WTC11 (cell line): Measurements from ENCODE around the gene GNRH2.

ENCODE experiments used
- CTCF ChIP-seq: fragments of 200-600 bp; IDR thresholded peaks from 2 replicates; pipeline ENCODE4 v1.8.0; 2022; ENCODE audit warnings: antibody characterized with exemption
- NFYB ChIP-seq: sonication (generic); formaldehyde crosslinking; conservative IDR thresholded peaks from 2 replicates; pipeline ENCODE4 v1.8.0; 2022; ENCODE audit warnings: low read depth, missing genetic modification reagents
- ZNF232 ChIP-seq: sonication (generic); formaldehyde crosslinking; IDR thresholded peaks from 2 replicates; pipeline ENCODE4 v1.8.0; 2022; ENCODE audit warnings: mild to moderate bottlenecking, missing genetic modification reagents

- TF ChIP-seq CTCF (no peak), ZNF232 (no peak), NFYB (no peak)
Observed at GRCh38 chr20:3037654-3038053, 5.8 kb upstream of the GNRH2 start.
